Subcutaneous abdominal adipose tissue (tissue), 5 donors: ENCODE measurements around the gene ELP1.

Experiments used
- H3K27ac ChIP-seq: one replicate; pipeline ENCODE4 v1.7.0; 2013; ENCODE audit warnings: low read depth, mild to moderate bottlenecking, inconsistent platforms, low read length, moderate library complexity
- H3K27me3 ChIP-seq, 5 donors: one replicate each; pipeline ENCODE4 v1.7.0; 2013; ENCODE audit warnings: low read length in 5 of 5, inconsistent platforms in 1 of 5; ENCODE audit not compliant: control insufficient read depth in 5 of 5, insufficient read depth in 4 of 5
- H3K36me3 ChIP-seq, 5 donors: one replicate each; pipeline ENCODE4 v1.7.0; 2013; ENCODE audit warnings: low read length in 5 of 5; ENCODE audit not compliant: control insufficient read depth in 5 of 5, insufficient read depth in 5 of 5
- H3K4me1 ChIP-seq, 5 donors: one replicate each; pipeline ENCODE4 v1.7.0; 2013; ENCODE audit warnings: low read length in 5 of 5, mild to moderate bottlenecking in 3 of 5, moderate library complexity in 1 of 5; ENCODE audit not compliant: control insufficient read depth in 5 of 5, insufficient read depth in 5 of 5
- H3K4me3 ChIP-seq, 5 donors: one replicate each; pipeline ENCODE4 v1.7.0; 2013; ENCODE audit warnings: low read length in 5 of 5, low read depth in 1 of 5
- H3K9ac ChIP-seq, 5 donors: one replicate each; pipeline ENCODE4 v1.7.0; 2013; ENCODE audit warnings: low read length in 5 of 5, mild to moderate bottlenecking in 4 of 5, moderate library complexity in 3 of 5
- H3K9me3 ChIP-seq, 5 donors: one replicate each; pipeline ENCODE4 v1.7.0; 2013; ENCODE audit warnings: low read length in 5 of 5; ENCODE audit not compliant: control insufficient read depth in 5 of 5
- donor health status: healthy.
- donor health status: healthy.
- donor health status: healthy.
- donor health status: healthy.
- donor health status: healthy.

Gene ELP1

DNA sequence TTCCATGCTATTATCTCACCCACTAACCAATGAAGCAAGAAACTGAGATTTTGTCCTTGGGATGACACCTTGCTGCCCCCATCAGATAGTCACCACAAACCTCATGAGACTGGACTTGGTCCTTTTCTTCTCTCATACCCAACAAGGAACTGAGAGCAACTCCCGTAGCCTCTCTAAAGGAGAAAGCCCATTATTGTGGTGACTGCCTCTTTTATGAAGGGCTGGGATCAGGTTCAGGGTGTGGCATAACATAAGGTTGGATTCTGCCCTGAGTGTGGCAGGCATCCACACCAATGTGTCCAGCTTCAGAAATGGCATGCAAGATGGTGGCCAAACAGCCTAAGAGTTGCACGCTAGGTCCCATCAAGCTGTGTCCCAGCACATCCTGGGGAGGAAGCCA, 73.2 kb downstream of the ELP1 start:
- Histone ChIP-seq H3K9ac (no peak overlapping the region), H3K9me3 (no peaks in the 10 kb centered on the region), H3K4me1 (no peaks in the 10 kb centered on the region), H3K4me3 (no peak overlapping the region), H3K36me3 (no peaks in the 10 kb centered on the region), H3K27ac (no peak overlapping the region), H3K27me3 (no peaks in the 10 kb centered on the region)

DNA sequence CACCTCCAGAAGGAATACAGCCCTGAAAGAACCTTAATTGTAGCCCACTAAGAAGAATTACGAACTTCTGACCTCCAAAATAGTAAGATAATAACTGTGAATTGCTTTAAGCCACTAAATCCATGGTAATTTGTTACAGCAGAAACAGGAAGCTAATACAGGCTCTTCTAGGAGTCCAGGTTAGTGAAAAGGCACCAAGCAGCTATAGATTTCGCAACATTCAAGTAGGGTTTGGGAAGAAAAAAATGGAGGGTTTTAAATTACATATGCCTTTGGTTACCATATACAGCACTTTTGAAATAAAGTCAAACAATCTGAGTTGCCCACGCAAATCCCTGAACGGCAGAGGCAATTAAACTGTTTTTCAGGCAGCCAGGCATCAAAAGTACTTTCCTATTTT, 73.6 kb downstream of the ELP1 start:
- Histone ChIP-seq H3K4me1 (no peaks in the 10 kb centered on the region), H3K27me3 (no peaks in the 10 kb centered on the region), H3K9me3 (no peaks in the 10 kb centered on the region), H3K9ac (no peak overlapping the region), H3K27ac (no peak overlapping the region), H3K4me3 (no peak overlapping the region), H3K36me3 (no peaks in the 10 kb centered on the region)

DNA sequence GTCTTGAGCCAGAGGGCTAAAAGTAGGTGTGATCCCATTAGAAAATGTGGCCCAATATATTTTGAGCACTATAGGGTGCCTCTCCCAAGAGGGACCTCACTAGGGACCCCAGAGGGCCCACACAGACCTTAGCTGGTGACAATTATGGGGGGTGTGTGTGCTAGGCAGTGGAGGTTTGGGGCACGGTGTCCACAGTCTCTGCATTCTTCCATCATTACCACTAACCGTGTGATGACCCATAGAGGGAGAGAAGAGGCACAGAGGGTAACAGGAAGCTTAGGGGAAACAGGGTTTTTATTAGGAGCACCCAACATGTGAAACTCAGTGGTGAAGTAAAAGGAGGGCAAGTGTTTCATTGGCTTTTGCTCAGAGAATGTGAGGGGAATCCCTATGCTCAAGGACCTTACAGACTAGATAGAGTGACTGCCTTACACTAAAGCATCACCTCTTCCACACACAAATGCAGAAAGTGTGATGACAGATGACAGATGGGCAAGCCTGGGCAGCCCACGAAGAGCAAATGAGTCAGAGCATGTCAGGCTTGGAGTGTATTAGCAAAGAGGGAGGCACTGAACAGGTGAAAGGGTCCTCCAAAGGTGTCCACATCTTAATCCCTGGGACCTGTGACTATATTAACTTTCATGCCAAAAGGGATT, 74.3 kb downstream of the ELP1 start:
- Histone ChIP-seq H3K9ac (no peak overlapping the region), H3K27me3 (no peaks in the 10 kb centered on the region), H3K9me3 (no peaks in the 10 kb centered on the region), H3K4me3 (no peak overlapping the region), H3K36me3 (no peaks in the 10 kb centered on the region), H3K4me1 (no peaks in the 10 kb centered on the region), H3K27ac (no peak overlapping the region)

DNA sequence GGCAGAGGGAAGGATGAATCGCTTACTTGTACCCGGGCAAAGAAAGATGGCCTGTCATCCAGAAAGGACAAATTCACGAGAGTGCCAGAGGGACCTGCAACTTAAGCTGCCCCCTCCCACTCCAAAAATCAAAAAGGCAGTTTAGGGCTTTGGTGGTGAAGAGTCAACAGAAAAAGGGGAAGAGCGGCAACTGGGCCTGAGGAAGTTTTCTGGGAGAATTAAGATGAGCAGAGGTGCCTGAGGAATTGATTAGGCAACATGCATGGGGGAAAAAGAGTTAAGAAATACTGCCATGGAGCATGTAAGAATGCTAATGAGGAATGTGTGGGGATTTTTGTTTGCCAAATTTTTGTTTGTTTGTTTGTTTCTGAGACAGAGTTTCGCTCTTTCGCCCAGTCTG, 76.4 kb downstream of the ELP1 start:
- Histone ChIP-seq H3K27me3 (no peaks in the 10 kb centered on the region), H3K4me3 (no peak overlapping the region), H3K36me3 (no peaks in the 10 kb centered on the region), H3K9ac (no peak overlapping the region), H3K27ac (no peak overlapping the region), H3K4me1 (no peaks in the 10 kb centered on the region), H3K9me3 (no peaks in the 10 kb centered on the region)

DNA sequence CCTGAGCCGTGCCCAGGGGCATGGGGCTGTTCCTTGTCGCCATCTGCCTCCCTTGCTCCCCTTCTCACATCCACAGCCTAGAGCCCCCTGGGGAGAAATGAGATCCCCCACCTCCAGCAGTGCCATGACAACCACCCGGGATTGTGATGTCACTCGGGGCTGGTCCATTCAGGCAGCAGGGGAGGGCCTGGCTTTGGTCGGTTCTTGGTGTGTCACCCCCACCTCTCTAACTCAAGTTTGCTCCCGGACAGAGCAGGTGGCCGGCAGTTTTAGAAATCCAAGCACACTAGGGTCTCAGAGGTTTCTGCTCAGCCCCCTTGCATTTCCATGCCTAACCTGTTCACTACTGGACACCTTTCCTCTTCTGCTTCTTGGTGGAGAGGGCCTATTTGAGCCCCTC, 78.0 kb downstream of the ELP1 start, which contains the start of gene ACTL7B:
TSS of gene ACTL7B (minus strand) at position 99 of the 400 bp plus-strand sequence. CDS start at position 43, 56 bp downstream.
- H3K4me1 ChIP-seq = no peaks in the 10 kb centered on the region
- H3K36me3 ChIP-seq = no peaks in the 10 kb centered on the region
- H3K27ac ChIP-seq = no peak within 1 kb of the TSS

DNA sequence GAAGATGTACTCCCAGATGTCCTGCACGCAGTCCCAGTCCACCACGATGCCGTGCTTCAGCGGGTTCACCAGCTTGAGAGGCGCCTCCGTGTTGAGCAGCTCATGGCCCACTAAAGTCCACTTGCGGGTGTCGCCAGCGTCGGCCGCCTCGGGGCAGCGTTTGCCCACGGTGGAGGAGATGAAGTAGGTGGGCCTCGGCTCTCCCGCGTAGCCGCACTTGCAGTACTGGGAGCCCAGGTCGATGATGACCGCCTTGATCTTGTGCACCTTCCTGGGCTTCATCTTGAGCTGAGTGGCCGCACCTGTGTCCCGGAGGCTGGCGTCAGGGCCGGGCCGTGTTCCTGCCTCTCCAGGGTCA, 78.4 kb downstream of the ELP1 start:
- no peak overlapping the region for H3K4me3 ChIP-seq
- H3K27ac ChIP-seq = no peak overlapping the region
- H3K36me3 ChIP-seq = no peaks in the 10 kb centered on the region
- H3K9ac ChIP-seq = no peak overlapping the region
- no peaks in the 10 kb centered on the region for H3K9me3 ChIP-seq
- no peaks in the 10 kb centered on the region for H3K4me1 ChIP-seq
- no peaks in the 10 kb centered on the region for H3K27me3 ChIP-seq

More for the DNA sequence above, 78.0 kb downstream of the ELP1 start, which contains the start of gene ACTL7B:
- H3K9me3 ChIP-seq = no peaks in the 10 kb centered on the region
- no peak within 1 kb of the TSS for H3K9ac ChIP-seq
- no peaks in the 10 kb centered on the region for H3K27me3 ChIP-seq
- no peak within 1 kb of the TSS for H3K4me3 ChIP-seq

DNA sequence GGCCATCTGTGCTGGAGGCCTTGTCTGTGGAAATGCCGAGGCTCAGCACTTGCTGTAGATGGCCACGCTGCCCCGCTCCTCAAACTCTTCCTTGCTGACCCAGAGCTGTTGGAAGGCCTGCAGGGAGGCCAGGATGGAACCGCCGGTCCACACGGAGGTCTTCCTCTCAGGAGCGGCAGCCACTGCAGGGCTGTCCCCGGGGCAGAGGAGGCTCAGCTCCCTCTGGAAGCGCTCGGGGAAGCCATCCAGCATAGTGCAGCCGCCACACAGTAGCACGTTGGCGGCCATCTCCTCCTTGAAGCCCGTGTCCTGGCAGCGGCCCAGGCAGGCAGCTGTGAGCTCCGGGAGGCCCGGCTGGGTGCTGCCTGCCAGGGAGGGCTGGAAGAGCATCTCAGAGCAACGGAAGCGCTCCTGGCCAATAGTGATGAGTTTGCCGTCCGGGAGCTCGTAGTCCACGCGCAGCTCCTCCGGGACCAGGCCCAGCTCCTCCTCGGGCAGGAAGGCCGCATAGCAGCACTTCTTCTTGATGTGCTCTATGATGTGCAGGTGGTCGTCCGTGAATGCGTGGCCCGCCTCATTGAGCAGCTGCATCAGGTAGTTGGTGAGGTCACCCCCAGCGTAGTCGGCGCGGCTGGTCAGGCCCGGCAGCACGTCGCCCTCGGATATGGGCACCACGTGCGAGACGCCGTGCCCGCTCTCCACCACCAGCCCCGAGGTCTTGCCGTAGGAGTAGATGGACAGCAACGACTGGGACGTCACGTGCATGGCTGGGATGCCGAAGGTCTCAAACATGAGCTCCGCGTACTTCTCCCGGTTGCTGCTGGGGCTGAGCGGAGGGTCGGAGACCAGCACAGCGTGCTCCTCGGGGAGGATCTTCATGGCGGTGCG, 79.0 kb downstream of the ELP1 start:
- H3K9ac ChIP-seq = no peak overlapping the region
- H3K27ac ChIP-seq = no peak overlapping the region

DNA sequence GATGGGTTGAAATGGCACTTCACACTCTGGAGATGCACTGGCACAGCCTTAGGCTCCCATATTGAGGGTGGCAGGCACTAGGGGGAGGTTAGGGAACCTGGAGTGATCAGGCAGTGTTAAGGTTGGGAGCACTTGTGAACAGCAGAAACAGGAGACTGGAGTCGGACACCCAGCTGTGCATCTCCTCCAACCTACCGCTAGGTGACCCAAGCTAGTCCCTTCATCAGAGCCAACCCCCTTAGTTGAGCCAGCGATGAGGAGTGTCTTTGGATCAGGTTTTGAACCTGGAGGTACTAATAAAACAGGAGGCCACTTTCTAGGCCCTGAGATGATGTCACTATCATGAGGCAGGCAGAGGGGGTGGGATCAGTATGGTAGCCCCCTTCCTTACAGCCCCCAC, 79.8 kb downstream of the ELP1 start:
- H3K27me3 ChIP-seq = no peaks in the 10 kb centered on the region
- H3K4me1 ChIP-seq = peaks cover 0 to 9% (median 4%) of the 10 kb centered on the region in 5 donors
- no peak overlapping the region for H3K4me3 ChIP-seq
- H3K36me3 ChIP-seq = no peaks in the 10 kb centered on the region
- H3K9me3 ChIP-seq = no peaks in the 10 kb centered on the region
- no peak overlapping the region for H3K27ac ChIP-seq
- no peak overlapping the region for H3K9ac ChIP-seq

More for the DNA sequence above, 79.0 kb downstream of the ELP1 start:
- Histone ChIP-seq H3K27me3 (no peaks in the 10 kb centered on the region), H3K36me3 (no peaks in the 10 kb centered on the region), H3K9me3 (no peaks in the 10 kb centered on the region), H3K4me3 (no peak overlapping the region), H3K4me1 (peaks cover 0 to under 1% (median 0%) of the 10 kb centered on the region in 5 donors)

DNA sequence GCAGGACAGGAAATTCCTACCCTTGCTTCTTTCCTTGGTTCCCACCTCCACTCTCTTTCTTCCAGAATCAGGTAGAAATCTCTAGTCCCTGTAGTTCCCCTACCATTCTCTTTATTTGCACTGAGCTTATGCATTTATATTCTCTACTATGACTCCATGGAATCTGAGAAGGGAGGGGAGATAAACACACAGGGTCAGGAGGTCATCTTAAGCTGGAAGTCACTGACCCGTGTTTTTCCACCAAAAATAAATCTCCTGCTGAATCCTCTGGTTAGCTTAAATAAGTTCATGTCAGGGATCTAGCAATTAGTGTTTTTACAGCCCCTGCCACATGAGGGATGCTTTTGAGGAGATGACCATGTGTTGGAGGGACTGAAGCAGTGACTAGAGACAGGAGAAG, 81.8 kb downstream of the ELP1 start:
- H3K36me3 ChIP-seq = no peaks in the 10 kb centered on the region
- H3K9ac ChIP-seq = no peak overlapping the region
- peaks cover 0 to 12% (median 4%) of the 10 kb centered on the region in 5 donors for H3K4me1 ChIP-seq
- H3K9me3 ChIP-seq = no peaks in the 10 kb centered on the region
- no peak overlapping the region for H3K27ac ChIP-seq
- no peak overlapping the region for H3K4me3 ChIP-seq
- H3K27me3 ChIP-seq = no peaks in the 10 kb centered on the region

DNA sequence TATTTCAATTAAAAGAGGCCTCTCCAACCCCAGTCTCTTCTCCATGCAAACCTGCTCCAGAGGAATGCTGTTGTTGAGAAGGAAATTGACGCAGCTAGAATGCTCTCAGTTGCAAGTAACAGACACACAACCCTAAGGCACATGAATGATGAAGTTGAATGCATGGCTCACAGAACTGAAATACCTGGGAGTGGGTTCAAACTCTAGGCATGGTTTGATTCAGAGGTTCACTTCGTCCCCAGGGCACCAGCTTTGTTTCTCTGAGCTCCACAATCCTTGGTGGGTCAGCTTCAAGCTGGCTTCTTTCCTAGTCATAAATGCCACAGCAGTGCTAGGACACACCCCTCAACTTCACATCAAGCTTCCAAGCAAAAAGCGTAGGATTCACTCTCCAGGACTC, 82.8 kb downstream of the ELP1 start:
- no peaks in the 10 kb centered on the region for H3K9me3 ChIP-seq
- H3K27ac ChIP-seq = no peak overlapping the region
- H3K4me3 ChIP-seq = no peak overlapping the region
- no peaks in the 10 kb centered on the region for H3K27me3 ChIP-seq
- peaks cover 0 to 14% (median 4%) of the 10 kb centered on the region in 5 donors for H3K4me1 ChIP-seq
- no peak overlapping the region for H3K9ac ChIP-seq
- no peaks in the 10 kb centered on the region for H3K36me3 ChIP-seq
